GM12878 (cell line): ENCODE measurements around the gene TRPV5. TPM values are rescaled to one million over a fixed set of nuclear protein-coding genes. Genes with fewer than 3 reads are reported as not detected.

Experiments
- ATAC-seq: fragments of 200-7000 bp; cut with Tn5 transposase; 3 replicates; pipeline ENCODE4 v1.9.1; 2020; ENCODE audit warnings: mild to moderate bottlenecking, moderate library complexity
- BruUV-seq: library from RNA; stranded (reverse); fragments of 400-500 nt; replicated peaks from 2 replicates; lab custom pipeline; 2021; lab: Mats Ljungman, UMichigan
- CTCF ChIA-PET: fragments of 300-600 bp; sonication (Branson Sonifier 250); formaldehyde crosslinking; extraction: SDS; loops from one replicate; lab custom pipeline; 2021; ENCODE audit warnings: inconsistent platforms; lab: Yijun Ruan, JAX
- POLR2A ChIA-PET: fragments of 350-600 bp; formaldehyde crosslinking; extraction: SDS; loops from one replicate; lab custom pipeline; 2021; ENCODE audit warnings: inconsistent platforms; lab: Charles Lee
- RAD21 ChIA-PET: fragments of 300-600 bp; sonication (Branson Sonifier 250); formaldehyde crosslinking; loops from one replicate; lab custom pipeline; 2023; ENCODE audit warnings: antibody characterized with exemption; ENCODE audit not compliant: unreplicated experiment; lab: Charles Lee
- SMC1A ChIA-PET: fragments of 300-600 bp; sonication (Branson Sonifier 250); formaldehyde crosslinking; loops from one replicate; lab custom pipeline; 2023; ENCODE audit not compliant: unreplicated experiment, uncharacterized antibody; lab: Charles Lee
- DNase-seq: peaks from one replicate; pipeline ENCODE4 v3.0.0-alpha.2; 2011; ENCODE audit warnings: low read depth, low spot score
- FAIRE-seq: peaks from 3 replicates; lab custom pipeline; 2011; peaks lifted over from hg19 to GRCh38; lab: Jason Lieb, UNC
- H2AFZ ChIP-seq: 2 replicates; pipeline ENCODE4 v1.6.0; 2011; ENCODE audit warnings: low read depth, low read length, control low read depth; ENCODE audit not compliant: control insufficient read depth
- H3K27ac ChIP-seq: 2 replicates; pipeline ENCODE4 v1.5.1; 2011; ENCODE audit warnings: control low read depth; ENCODE audit not compliant: control insufficient read depth, insufficient read depth
- H3K27me3 ChIP-seq, 2 experiments: replicated peaks in 1 of 2; 2 replicates each; pipeline versions ENCODE4 v1.6.0 to v1.6.1; 2011; ENCODE audit warnings: low read length in 1 of 2; ENCODE audit not compliant: control insufficient read depth in 2 of 2, insufficient read depth in 2 of 2
- H3K36me3 ChIP-seq, 2 experiments: 2 replicates each; pipeline ENCODE4 v1.5.1; 2011; ENCODE audit warnings: low read length in 1 of 2; ENCODE audit not compliant: control insufficient read depth in 2 of 2, insufficient read depth in 2 of 2
- H3K4me1 ChIP-seq: 2 replicates; pipeline ENCODE4 v1.6.1; 2011; ENCODE audit warnings: mild to moderate bottlenecking, low read length, moderate library complexity, mixed read lengths; ENCODE audit not compliant: control insufficient read depth, insufficient read depth
- H3K4me2 ChIP-seq: 2 replicates; pipeline ENCODE4 v1.6.0; 2011; ENCODE audit warnings: control low read depth; ENCODE audit not compliant: control insufficient read depth, insufficient read depth
- H3K4me3 ChIP-seq: fragments of 200-600 bp; sonication (generic); 2 replicates; pipeline ENCODE4 v1.5.1; 2016
- H3K79me2 ChIP-seq: 2 replicates; pipeline ENCODE4 v1.6.0; 2011; ENCODE audit warnings: low read length; ENCODE audit not compliant: control insufficient read depth, insufficient read depth
- H3K9ac ChIP-seq: 2 replicates; pipeline ENCODE4 v1.8.0; 2011; ENCODE audit warnings: low read length, control low read depth, mixed read lengths; ENCODE audit not compliant: control insufficient read depth, insufficient read depth
- H3K9me3 ChIP-seq: replicated peaks from 3 replicates; pipeline ENCODE4 v1.5.1; 2011; ENCODE audit warnings: mild to moderate bottlenecking, low read length; ENCODE audit not compliant: control insufficient read depth, insufficient read depth
- H4K20me1 ChIP-seq: 2 replicates; pipeline ENCODE4 v1.6.0; 2011; ENCODE audit not compliant: control insufficient read depth, insufficient read depth
- BCL3 ChIP-seq: IDR thresholded peaks from 2 replicates; pipeline ENCODE4 v1.6.1; 2011; ENCODE audit warnings: borderline replicate concordance, low read depth, mild to moderate bottlenecking, moderate library complexity, low read length; ENCODE audit not compliant: insufficient read depth, poor library complexity, severe bottlenecking
- BHLHE40 ChIP-seq, 2 experiments: fragments of 450-650 bp in 1 of 2; IDR thresholded peaks; 2 replicates each; pipeline ENCODE4 v1.6.1; 2011 to 2017; ENCODE audit warnings: low read depth in 2 of 2, borderline replicate concordance in 1 of 2, improper control_type of control experiment in 1 of 2, low read length in 1 of 2, mild to moderate bottlenecking in 1 of 2
- CTCF ChIP-seq, 3 experiments: IDR thresholded peaks in 2 of 3; conservative IDR thresholded peaks in 1 of 3; 2 replicates each; pipeline ENCODE4 v1.5.1; 2011; ENCODE audit warnings: low read depth in 3 of 3, low read length in 3 of 3, mild to moderate bottlenecking in 3 of 3, control low read depth in 2 of 3, moderate library complexity in 2 of 3, inconsistent platforms in 1 of 3, mixed read lengths in 1 of 3; ENCODE audit not compliant: control insufficient read depth in 2 of 3, insufficient read depth in 1 of 3; ENCODE audit errors: extremely low read depth in 1 of 3
- KAT2A ChIP-seq: conservative IDR thresholded peaks from 2 replicates; pipeline ENCODE4 v1.6.1; 2011; ENCODE audit warnings: low read depth, low read length; ENCODE audit not compliant: control insufficient read depth
- KDM1A ChIP-seq: fragments of 200-600 bp; sonication (generic); IDR thresholded peaks from 2 replicates; pipeline ENCODE4 v1.6.1; 2016; ENCODE audit warnings: borderline replicate concordance
- MLLT1 ChIP-seq: fragments of 450-650 bp; IDR thresholded peaks from 2 replicates; pipeline ENCODE4 v1.6.1; 2016; ENCODE audit warnings: mild to moderate bottlenecking
- NBN ChIP-seq: fragments of 450-650 bp; IDR thresholded peaks from 2 replicates; pipeline ENCODE4 v1.6.1; 2016
- NRF1 ChIP-seq: conservative IDR thresholded peaks from 2 replicates; pipeline ENCODE4 v1.6.1; 2011; ENCODE audit warnings: mild to moderate bottlenecking, low read depth, low read length, improper control_type of control experiment
- RFX5 ChIP-seq: IDR thresholded peaks from 2 replicates; pipeline ENCODE4 v1.6.1; 2011; ENCODE audit warnings: low read depth, low read length, improper control_type of control experiment
- SREBF1 ChIP-seq: IDR thresholded peaks from 2 replicates; pipeline ENCODE4 v1.6.1; 2012; ENCODE audit warnings: mild to moderate bottlenecking, low read length
- SUPT20H ChIP-seq: IDR thresholded peaks from 2 replicates; pipeline ENCODE4 v1.6.1; 2011; ENCODE audit warnings: low read depth, mild to moderate bottlenecking, low read length, moderate library complexity, borderline replicate concordance; ENCODE audit not compliant: control insufficient read depth
- SUZ12 ChIP-seq: fragments of 200-600 bp; sonication (generic); IDR thresholded peaks from one replicate; pipeline ENCODE4 v1.6.1; 2018; ENCODE audit warnings: antibody characterized with exemption, mild to moderate bottlenecking; ENCODE audit not compliant: unreplicated experiment
- ZBED1 ChIP-seq: IDR thresholded peaks from 2 replicates; pipeline ENCODE4 v1.6.1; 2016; ENCODE audit warnings: borderline replicate concordance
- ZBTB33 ChIP-seq: fragments of 450-650 bp; IDR thresholded peaks from 2 replicates; pipeline ENCODE4 v1.6.1; 2017; ENCODE audit warnings: mild to moderate bottlenecking
- WGBS: methylation state at CpG from one replicate; pipeline ENCODE4 v1.1.6; 2016; ENCODE audit warnings: low lambda C conversion rate; ENCODE audit not compliant: insufficient replicate concordance, insufficient coverage; ENCODE audit errors: missing lambda C conversion rate; 5-methylcytosine and 5-hydroxymethylcytosine counted together
- in situ Hi-C: fragments of 300-500 bp; cut with MboI; formaldehyde crosslinking; loops from 9 replicates; pipeline ENCODE4 v1.14.3; 2018; ENCODE audit warnings: mixed read lengths
- intact Hi-C: fragments of 100-400 bp; cut with micrococcal nuclease; formaldehyde crosslinking; loops from one replicate; pipeline ENCODE4 v1.14.2; 2022; ENCODE audit not compliant: unreplicated experiment
- polyA plus RNA-seq, 11 experiments: library from polyadenylated mRNA; depleted of rRNA in 4 of 11; unstranded in 6 of 11; stranded (reverse) in 5 of 11; fragments of >200 nt; fragmentation: Nextera tagmentation in 4 of 11; fragmentation: Illumina TruSeq in 1 of 11; extraction: Ambion mirVana in 4 of 11; extraction: Trizol in 1 of 11; gene quantifications; 1 replicate in 1 of 11; 2 replicates in 10 of 11; pipeline versions ENCODE4 v1.2.1 to v1.2.3, GENCODE V29; 2011 to 2016; ENCODE audit warnings: inconsistent platforms in 2 of 11, missing spikeins in 2 of 11, low read depth in 1 of 11
- total RNA-seq, 4 experiments: library from RNA; depleted of rRNA in 3 of 4; stranded (reverse); fragments of >200 nt in 3 of 4; fragmentation: Illumina TruSeq in 1 of 4; extraction: Trizol in 1 of 4; gene quantifications; 2 replicates each; pipeline versions ENCODE4 v1.2.1 to v1.2.3, GENCODE V29; 2013 to 2021

The TRPV5 gene
- total and polyA plus RNA-seq, 10 of the 15 experiments (the other 5 are each of a cell fraction or from before 2014, with no cell fraction given), result not detected

GRCh38 chr7:142859829-142860228 is 73.7 kb downstream of the TRPV5 start:
- in situ Hi-C loops (no loop called here), intact Hi-C loops (no loop called here)
- ChIA-PET POLR2A (no interaction called here), RAD21 (no interaction called here), CTCF (interaction anchor here (0.8 to 4.0 kb wide), 5 partner anchors 8 to 273 kb away, joined by 3 to 20 read pairs (median 8); no protein-coding TSS in a partner anchor), SMC1A (interaction anchor here (1.1 to 1.7 kb wide), 2 partner anchors 50 to 141 kb away, joined by 3 to 5 read pairs; no protein-coding TSS in a partner anchor)
- Histone ChIP-seq H3K4me2 (no peak overlapping the region), H3K79me2 (no peaks in the 10 kb centered on the region), H3K4me1 (no peaks in the 10 kb centered on the region), H3K36me3 (no peaks in the 10 kb centered on the region), H3K9me3 (no peaks in the 10 kb centered on the region), H2AFZ (no peak overlapping the region), H3K27me3 (peaks cover 0 to 9% of the 10 kb centered on the region in 2 experiments; a peak in 3 of 4 replicates), H3K27ac (no peak overlapping the region), H3K9ac (no peak overlapping the region), H3K4me3 (no peak overlapping the region), H4K20me1 (no peaks in the 10 kb centered on the region)
- ATAC-seq (no peak), DNase-seq (no peak), FAIRE-seq (no peak)
- TF ChIP-seq KDM1A, result no peak
- no peak for TF ChIP-seq RFX5
- no peak for TF ChIP-seq SREBF1
- TF ChIP-seq BHLHE40 (IDR thresholded peaks at IDR 0.05; ENCODE audit: borderline replicate concordance in 1 of 2, low read depth in 2 of 2, low read length in 1 of 2), result no peak
- no peak for TF ChIP-seq KAT2A
- no peak for TF ChIP-seq NBN
- no peak for TF ChIP-seq BCL3
- TF ChIP-seq ZBTB33, result no peak
- TF ChIP-seq SUZ12, result no peak
- TF ChIP-seq MLLT1, result no peak
- no peak for TF ChIP-seq SUPT20H
- no peak for TF ChIP-seq NRF1
- no peak for TF ChIP-seq CTCF (IDR thresholded peaks at IDR 0.05 in 2 of 3, conservative IDR thresholded peaks at IDR 0.05 in 1 of 3; ENCODE audit: control insufficient read depth in 2 of 3, extremely low read depth in 1 of 3, insufficient read depth in 1 of 3, low read depth in 3 of 3, low read length in 3 of 3)
- TF ChIP-seq ZBED1, result no peak
- no TSS peak for BruUV-seq
- 35% methylated on average over 5 of the region's 5 CpGs for WGBS
